ENCODE data around the gene MC2R.

MC2R gene

GRCh38 chr18:13918898-13919297 is 3.6 kb upstream of the MC2R start:
- no peaks in the 10 kb centered on the region for H4K20me1 ChIP-seq (ENCODE audit: low read depth, low read length)
- H3K79me2 ChIP-seq (ENCODE audit: insufficient read depth, low read length): no peaks in the 10 kb centered on the region
- no peaks in the 10 kb centered on the region for H3K9me2 ChIP-seq (replicated peaks; ENCODE audit: insufficient read depth, low read length)
- no peak for TF ChIP-seq CTCF (IDR thresholded peaks at IDR 0.05; ENCODE audit: insufficient read depth, low read length, poor library complexity, severe bottlenecking)
- TF ChIP-seq EZH2phosphoT487 (conservative IDR thresholded peaks at IDR 0.05; ENCODE audit: low read length): no peak
- no peak overlapping the region for H2AFZ ChIP-seq (ENCODE audit: low read depth, low read length, severe bottlenecking)
- H3K4me3 ChIP-seq (ENCODE audit: insufficient read depth, low read length, poor library complexity, severe bottlenecking): no peak overlapping the region
- H3K9me3 ChIP-seq (ENCODE audit: insufficient read depth, low read length): no peaks in the 10 kb centered on the region
- no peak overlapping the region for H3K9ac ChIP-seq (ENCODE audit: low read length)
- H3K27me3 ChIP-seq (ENCODE audit: low read length): no peaks in the 10 kb centered on the region
- H3F3A ChIP-seq (ENCODE audit: insufficient read depth): no peaks in the 10 kb centered on the region
- H3K36me3 ChIP-seq (ENCODE audit: low read length): no peaks in the 10 kb centered on the region
- no peak overlapping the region for H3K4me2 ChIP-seq (ENCODE audit: low read depth, low read length, poor library complexity, severe bottlenecking)
- H3K27ac ChIP-seq (ENCODE audit: low read depth, low read length): no peak overlapping the region

GRCh38 chr18:13917401-13917800 is 2.1 kb upstream of the MC2R start:
- no peak overlapping the region for H3K9ac ChIP-seq (ENCODE audit: low read length)
- no peak overlapping the region for H3K4me2 ChIP-seq (ENCODE audit: low read depth, low read length, poor library complexity, severe bottlenecking)
- H2AFZ ChIP-seq (ENCODE audit: low read depth, low read length, severe bottlenecking): no peak overlapping the region
- H3K79me2 ChIP-seq (ENCODE audit: insufficient read depth, low read length): no peaks in the 10 kb centered on the region
- no peaks in the 10 kb centered on the region for H3K9me2 ChIP-seq (replicated peaks; ENCODE audit: insufficient read depth, low read length)
- H4K20me1 ChIP-seq (ENCODE audit: low read depth, low read length): no peaks in the 10 kb centered on the region
- TF ChIP-seq CTCF (IDR thresholded peaks at IDR 0.05; ENCODE audit: insufficient read depth, low read length, poor library complexity, severe bottlenecking): no peak
- TF ChIP-seq EZH2phosphoT487 (conservative IDR thresholded peaks at IDR 0.05; ENCODE audit: low read length): no peak
- no peak overlapping the region for H3K27ac ChIP-seq (ENCODE audit: low read depth, low read length)
- H3K4me3 ChIP-seq (ENCODE audit: insufficient read depth, low read length, poor library complexity, severe bottlenecking): no peak overlapping the region
- no peaks in the 10 kb centered on the region for H3K36me3 ChIP-seq (ENCODE audit: low read length)
- no peaks in the 10 kb centered on the region for H3K9me3 ChIP-seq (ENCODE audit: insufficient read depth, low read length)
- H3F3A ChIP-seq (ENCODE audit: insufficient read depth): no peaks in the 10 kb centered on the region
- H3K27me3 ChIP-seq (ENCODE audit: low read length): no peaks in the 10 kb centered on the region

GRCh38 chr18:13916559-13916958 is 1.2 kb upstream of the MC2R start:
- Histone ChIP-seq H3K36me3 (ENCODE audit: low read length) (no peaks in the 10 kb centered on the region), H3K9me3 (ENCODE audit: insufficient read depth, low read length) (no peaks in the 10 kb centered on the region), H3K79me2 (ENCODE audit: insufficient read depth, low read length) (no peaks in the 10 kb centered on the region), H3K4me3 (ENCODE audit: insufficient read depth, low read length, poor library complexity, severe bottlenecking) (no peak overlapping the region), H4K20me1 (ENCODE audit: low read depth, low read length) (no peaks in the 10 kb centered on the region), H3K27me3 (ENCODE audit: low read length) (no peaks in the 10 kb centered on the region), H3F3A (ENCODE audit: insufficient read depth) (no peaks in the 10 kb centered on the region), H3K27ac (ENCODE audit: low read depth, low read length) (no peak overlapping the region), H3K4me2 (ENCODE audit: low read depth, low read length, poor library complexity, severe bottlenecking) (no peak overlapping the region), H2AFZ (ENCODE audit: low read depth, low read length, severe bottlenecking) (no peak overlapping the region), H3K9ac (ENCODE audit: low read length) (no peak overlapping the region), H3K9me2 (replicated peaks; ENCODE audit: insufficient read depth, low read length) (no peaks in the 10 kb centered on the region)
- TF ChIP-seq EZH2phosphoT487 (conservative IDR thresholded peaks at IDR 0.05; ENCODE audit: low read length) (no peak), CTCF (IDR thresholded peaks at IDR 0.05; ENCODE audit: insufficient read depth, low read length, poor library complexity, severe bottlenecking) (no peak)

All from SU-DHL-6 (cell line).